Measurements from ENCODE around the gene ECE1.

ECE1 gene

GRCh38 chr1:21297975-21298374, 7.7 kb upstream of the ECE1 start:
- no peaks in the 10 kb centered on the region for H4K20me1 ChIP-seq (ENCODE audit: insufficient read depth, low read length, poor library complexity, severe bottlenecking)
- no peak overlapping the region for H2AFZ ChIP-seq (ENCODE audit: low read length)
- H3K4me3 ChIP-seq (ENCODE audit: low read length, poor library complexity, severe bottlenecking) = no peak overlapping the region
- H3K9ac ChIP-seq (ENCODE audit: low read depth, low read length, poor library complexity, severe bottlenecking) = no peak overlapping the region
- no peak overlapping the region for H3K4me2 ChIP-seq (ENCODE audit: low read depth, low read length, poor library complexity, severe bottlenecking)
- no peaks in the 10 kb centered on the region for H3F3A ChIP-seq (ENCODE audit: low read depth)
- H3K4me1 ChIP-seq (ENCODE audit: insufficient read depth, low read length, poor library complexity, severe bottlenecking) = peaks cover 37% of the 10 kb centered on the region
- H3K27me3 ChIP-seq (ENCODE audit: insufficient read depth, low read length, poor library complexity, severe bottlenecking) = no peaks in the 10 kb centered on the region
- no peaks in the 10 kb centered on the region; the same call in 1 of the 2 replicates for H3K79me2 ChIP-seq (ENCODE audit: insufficient read depth, low read length)
- no peaks in the 10 kb centered on the region for H3K9me3 ChIP-seq (ENCODE audit: insufficient read depth, low read depth, low read length)
- H3K36me3 ChIP-seq (ENCODE audit: insufficient read depth, low read length) = no peaks in the 10 kb centered on the region
- no peaks in the 10 kb centered on the region for H3K9me2 ChIP-seq (replicated peaks; ENCODE audit: low read depth, low read length)
- TF ChIP-seq CTCF (conservative IDR thresholded peaks at IDR 0.05; ENCODE audit: low read length) (no peak), EZH2phosphoT487 (IDR thresholded peaks at IDR 0.05; ENCODE audit: borderline replicate concordance) (no peak)

GRCh38 chr1:21296509-21297354, 6.5 kb upstream of the ECE1 start:
- Histone ChIP-seq H3K4me3 (ENCODE audit: low read length, poor library complexity, severe bottlenecking) (no peak overlapping the region), H2AFZ (ENCODE audit: low read length) (no peak overlapping the region), H3K9ac (ENCODE audit: low read depth, low read length, poor library complexity, severe bottlenecking) (no peak overlapping the region), H4K20me1 (ENCODE audit: insufficient read depth, low read length, poor library complexity, severe bottlenecking) (no peaks in the 10 kb centered on the region), H3K27me3 (ENCODE audit: insufficient read depth, low read length, poor library complexity, severe bottlenecking) (no peaks in the 10 kb centered on the region), H3F3A (ENCODE audit: low read depth) (no peaks in the 10 kb centered on the region), H3K4me2 (ENCODE audit: low read depth, low read length, poor library complexity, severe bottlenecking) (no peak overlapping the region), H3K9me2 (replicated peaks; ENCODE audit: low read depth, low read length) (no peaks in the 10 kb centered on the region), H3K9me3 (ENCODE audit: insufficient read depth, low read depth, low read length) (no peaks in the 10 kb centered on the region), H3K4me1 (ENCODE audit: insufficient read depth, low read length, poor library complexity, severe bottlenecking) (peaks cover 45% of the 10 kb centered on the region), H3K79me2 (ENCODE audit: insufficient read depth, low read length) (no peaks in the 10 kb centered on the region; the same call in 1 of the 2 replicates), H3K36me3 (ENCODE audit: insufficient read depth, low read length) (no peaks in the 10 kb centered on the region)
- TF ChIP-seq EZH2phosphoT487 (IDR thresholded peaks at IDR 0.05; ENCODE audit: borderline replicate concordance) (no peak), CTCF (conservative IDR thresholded peaks at IDR 0.05; ENCODE audit: low read length) (no peak)

DNA sequence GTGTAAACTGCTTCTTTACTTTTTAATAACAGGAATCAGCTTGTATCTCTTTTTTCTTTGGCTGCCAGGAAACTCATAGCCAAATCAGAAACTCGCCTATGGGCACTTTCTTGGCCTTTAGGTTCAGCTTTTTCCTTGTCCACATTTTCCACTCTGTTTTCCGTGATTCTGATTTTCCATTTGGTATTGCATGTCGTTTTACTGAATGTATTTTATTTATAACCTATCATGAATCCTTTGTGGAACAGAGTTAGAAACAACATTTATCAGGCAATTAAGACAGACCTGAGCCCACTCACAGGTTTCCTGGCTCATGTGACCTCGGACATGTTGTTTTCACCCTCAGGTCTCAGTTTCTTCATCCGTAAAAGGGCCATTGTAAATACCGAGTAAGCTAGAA, 5.3 kb upstream of the ECE1 start:
- H3K9ac ChIP-seq (ENCODE audit: low read depth, low read length, poor library complexity, severe bottlenecking) = no peak overlapping the region
- no peaks in the 10 kb centered on the region for H3F3A ChIP-seq (ENCODE audit: low read depth)
- no peaks in the 10 kb centered on the region for H3K36me3 ChIP-seq (ENCODE audit: insufficient read depth, low read length)
- no peaks in the 10 kb centered on the region for H3K9me2 ChIP-seq (replicated peaks; ENCODE audit: low read depth, low read length)
- H3K4me2 ChIP-seq (ENCODE audit: low read depth, low read length, poor library complexity, severe bottlenecking) = no peak overlapping the region
- H3K9me3 ChIP-seq (ENCODE audit: insufficient read depth, low read depth, low read length) = no peaks in the 10 kb centered on the region
- H3K4me1 ChIP-seq (ENCODE audit: insufficient read depth, low read length, poor library complexity, severe bottlenecking) = peaks cover 48% of the 10 kb centered on the region
- H3K79me2 ChIP-seq (ENCODE audit: insufficient read depth, low read length) = no peaks in the 10 kb centered on the region; the same call in 1 of the 2 replicates
- no peaks in the 10 kb centered on the region for H3K27me3 ChIP-seq (ENCODE audit: insufficient read depth, low read length, poor library complexity, severe bottlenecking)
- no peaks in the 10 kb centered on the region for H4K20me1 ChIP-seq (ENCODE audit: insufficient read depth, low read length, poor library complexity, severe bottlenecking)
- no peak overlapping the region for H3K4me3 ChIP-seq (ENCODE audit: low read length, poor library complexity, severe bottlenecking)
- H2AFZ ChIP-seq (ENCODE audit: low read length) = no peak overlapping the region
- TF ChIP-seq EZH2phosphoT487 (IDR thresholded peaks at IDR 0.05; ENCODE audit: borderline replicate concordance) (no peak), CTCF (conservative IDR thresholded peaks at IDR 0.05; ENCODE audit: low read length) (no peak)
